Skeletal muscle tissue (tissue), 4 donors: Measurements from ENCODE around the gene SCN10A. TPM values are rescaled to one million over a fixed set of nuclear protein-coding genes. Genes with fewer than 3 reads are reported as not detected.

Experiments
- H3K27ac ChIP-seq: one replicate; pipeline ENCODE4 v1.7.0; 2013; ENCODE audit warnings: mild to moderate bottlenecking, low read depth, low read length, inconsistent platforms
- H3K27me3 ChIP-seq, 3 donors: one replicate each; pipeline ENCODE4 v1.7.0; 2013; ENCODE audit warnings: low read length in 3 of 3; ENCODE audit not compliant: control insufficient read depth in 3 of 3, insufficient read depth in 3 of 3
- H3K36me3 ChIP-seq, 3 donors: one replicate each; pipeline ENCODE4 v1.7.0; 2013; ENCODE audit warnings: low read length in 3 of 3; ENCODE audit not compliant: control insufficient read depth in 3 of 3, insufficient read depth in 3 of 3
- H3K4me1 ChIP-seq, 3 donors: one replicate each; pipeline ENCODE4 v1.7.0; 2013; ENCODE audit warnings: low read length in 3 of 3, mild to moderate bottlenecking in 3 of 3; ENCODE audit not compliant: control insufficient read depth in 3 of 3, insufficient read depth in 3 of 3
- H3K4me3 ChIP-seq, 3 donors: one replicate each; pipeline ENCODE4 v1.7.0; 2013; ENCODE audit warnings: low read length in 3 of 3
- H3K9ac ChIP-seq, 3 donors: one replicate each; pipeline ENCODE4 v1.7.0; 2013; ENCODE audit warnings: low read length in 3 of 3, mild to moderate bottlenecking in 3 of 3, moderate library complexity in 2 of 3, low read depth in 1 of 3
- H3K9me3 ChIP-seq, 3 donors: one replicate each; pipeline ENCODE4 v1.7.0; 2013; ENCODE audit warnings: low read length in 3 of 3; ENCODE audit not compliant: control insufficient read depth in 3 of 3
- total RNA-seq: library from RNA; depleted of rRNA; stranded (reverse); fragments of >200 nt; gene quantifications from one replicate; pipeline ENCODE4 v1.2.3, GENCODE V29; 2014
- donor health status: Osteomylitis.

Gene SCN10A
- total RNA-seq: not detected

DNA sequence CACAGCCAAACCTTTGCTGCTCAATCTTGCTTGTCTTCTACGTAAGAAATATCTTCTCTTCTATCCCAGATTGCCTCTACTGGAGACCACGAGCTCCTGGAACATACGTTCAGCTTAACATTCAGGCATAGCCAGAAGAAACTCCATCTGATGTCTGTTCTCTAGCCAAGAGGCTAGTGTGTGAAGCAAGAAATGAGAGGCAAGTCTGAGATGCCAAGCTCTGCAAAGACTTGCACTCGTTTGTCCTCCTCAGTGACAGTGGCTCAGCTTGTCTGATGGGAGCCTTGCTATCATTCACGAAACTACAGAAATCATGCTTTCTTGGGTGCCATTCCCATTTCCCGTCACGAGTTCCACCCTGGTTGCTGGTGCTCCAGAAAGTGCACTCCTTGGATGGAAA is at the start of gene SCN10A:
SCN10A (minus strand) TSS at position 192 of the 400 bp plus-strand sequence. CDS start 22,207 bp downstream, outside the sequence.
- Histone ChIP-seq H3K9me3 (no peaks in the 10 kb centered on the region), H3K36me3 (no peaks in the 10 kb centered on the region), H3K9ac (no peak within 1 kb of the TSS), H3K4me1 (no peaks in the 10 kb centered on the region), H3K4me3 (no peak within 1 kb of the TSS), H3K27ac (no peak within 1 kb of the TSS), H3K27me3 (no peaks in the 10 kb centered on the region)

DNA sequence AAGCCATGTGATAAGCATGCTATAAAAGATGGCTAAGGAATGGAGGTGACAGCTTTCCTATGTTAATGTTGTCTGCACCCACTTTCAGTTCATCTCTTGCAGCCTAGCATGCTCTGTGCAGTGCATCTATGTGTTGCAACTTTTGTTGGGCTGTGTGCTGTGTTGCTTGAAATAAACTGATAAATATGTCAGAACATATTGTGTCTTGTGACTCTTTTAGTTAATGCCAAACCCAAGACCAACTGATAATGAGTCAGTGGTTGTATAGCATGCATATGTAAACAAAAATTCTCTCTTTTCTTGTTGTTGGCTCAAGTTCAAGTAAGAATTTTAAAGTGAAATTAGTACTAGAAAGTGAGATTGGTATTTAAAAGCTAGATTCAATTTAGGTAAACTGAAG is 37.0 kb upstream of the SCN10A start:
- Histone ChIP-seq H3K27me3 (no peaks in the 10 kb centered on the region), H3K4me3 (no peak overlapping the region), H3K4me1 (no peaks in the 10 kb centered on the region), H3K27ac (no peak overlapping the region), H3K9ac (no peak overlapping the region), H3K9me3 (no peaks in the 10 kb centered on the region), H3K36me3 (no peaks in the 10 kb centered on the region)

DNA sequence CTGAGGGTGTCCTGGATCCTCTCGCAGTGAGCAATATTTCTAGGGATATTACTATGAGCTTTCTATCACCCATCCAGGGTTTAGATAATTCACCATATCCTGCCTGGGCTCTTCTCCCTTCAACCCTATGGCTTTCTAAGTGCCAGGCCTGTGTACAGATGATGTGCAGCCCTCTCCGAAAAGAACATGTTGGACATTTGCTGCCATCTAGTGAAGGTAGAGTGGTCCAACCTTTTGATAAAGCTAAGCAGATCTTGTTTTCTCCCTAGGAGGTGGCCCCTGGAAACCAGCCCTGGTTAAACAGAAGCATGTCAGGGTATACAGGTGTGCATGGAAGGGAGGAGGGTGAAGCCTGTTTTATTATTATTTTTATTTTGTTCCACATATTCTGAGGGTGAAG is 27.9 kb upstream of the SCN10A start:
- Histone ChIP-seq H3K27me3 (peaks cover 0 to 4% (median 3%) of the 10 kb centered on the region in 3 donors), H3K9me3 (no peaks in the 10 kb centered on the region), H3K4me3 (no peak overlapping the region), H3K9ac (no peak overlapping the region), H3K36me3 (no peaks in the 10 kb centered on the region), H3K27ac (no peak overlapping the region), H3K4me1 (no peaks in the 10 kb centered on the region)

DNA sequence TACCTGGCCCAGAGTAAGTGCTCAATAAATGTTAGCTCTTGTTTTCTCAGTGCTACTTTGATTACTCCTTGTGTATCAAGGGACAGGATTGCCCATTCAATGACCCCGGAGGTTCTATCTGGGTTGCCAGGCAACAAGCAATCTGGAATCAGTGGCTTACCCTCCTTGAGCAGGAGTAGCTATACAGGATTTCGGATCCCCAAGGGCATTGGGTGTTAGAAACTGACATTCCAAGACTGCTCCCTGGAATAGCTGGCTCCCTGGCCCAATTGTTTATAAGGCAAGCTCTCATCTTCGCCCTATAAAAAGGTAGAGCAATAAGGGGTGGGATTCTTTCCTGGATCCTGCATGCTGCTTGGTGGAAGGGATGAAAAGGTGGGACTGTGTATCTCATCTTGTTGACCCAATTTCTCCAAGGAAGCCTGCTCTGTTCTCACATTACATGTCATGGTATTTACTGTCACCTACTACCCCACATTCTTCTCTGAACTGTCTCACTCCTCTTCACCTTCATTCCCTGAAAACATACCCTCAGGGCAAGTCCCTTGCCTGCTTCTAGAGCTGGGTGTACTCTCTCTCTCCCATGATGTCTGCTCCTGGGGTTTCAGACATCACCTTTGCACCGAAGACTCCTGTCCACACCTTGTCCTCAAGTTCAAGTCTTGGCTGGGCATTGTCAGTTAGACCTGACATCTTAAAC is 26.4 kb upstream of the SCN10A start:
- Histone ChIP-seq H3K9me3 (no peaks in the 10 kb centered on the region), H3K27me3 (peaks cover 0 to 4% (median 3%) of the 10 kb centered on the region in 3 donors), H3K9ac (no peak overlapping the region), H3K27ac (no peak overlapping the region), H3K36me3 (no peaks in the 10 kb centered on the region), H3K4me1 (no peaks in the 10 kb centered on the region), H3K4me3 (no peak overlapping the region)

DNA sequence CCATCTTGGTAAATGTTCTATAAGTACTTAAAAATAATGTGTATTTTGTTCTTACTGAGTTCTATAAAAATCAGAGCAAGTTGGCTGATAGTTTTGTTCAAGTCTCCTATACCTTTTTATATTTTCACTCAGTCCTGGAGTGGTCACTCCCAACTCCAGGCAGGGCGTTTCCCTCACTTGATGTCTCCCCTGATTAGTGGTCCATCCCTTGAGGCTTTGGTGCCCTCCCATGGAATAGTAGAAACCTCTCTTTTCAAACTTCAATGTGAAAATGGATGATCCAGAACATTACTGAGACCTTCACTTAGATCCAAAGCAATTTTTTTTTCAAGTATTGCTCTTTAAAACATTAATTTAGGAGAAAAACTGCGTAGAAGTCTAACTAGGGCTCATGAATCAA is 25.0 kb upstream of the SCN10A start:
- Histone ChIP-seq H3K9ac (no peak overlapping the region), H3K36me3 (no peaks in the 10 kb centered on the region), H3K4me1 (no peaks in the 10 kb centered on the region), H3K27ac (no peak overlapping the region), H3K9me3 (no peaks in the 10 kb centered on the region), H3K27me3 (peaks cover 0 to 4% (median 3%) of the 10 kb centered on the region in 3 donors), H3K4me3 (no peak overlapping the region)

DNA sequence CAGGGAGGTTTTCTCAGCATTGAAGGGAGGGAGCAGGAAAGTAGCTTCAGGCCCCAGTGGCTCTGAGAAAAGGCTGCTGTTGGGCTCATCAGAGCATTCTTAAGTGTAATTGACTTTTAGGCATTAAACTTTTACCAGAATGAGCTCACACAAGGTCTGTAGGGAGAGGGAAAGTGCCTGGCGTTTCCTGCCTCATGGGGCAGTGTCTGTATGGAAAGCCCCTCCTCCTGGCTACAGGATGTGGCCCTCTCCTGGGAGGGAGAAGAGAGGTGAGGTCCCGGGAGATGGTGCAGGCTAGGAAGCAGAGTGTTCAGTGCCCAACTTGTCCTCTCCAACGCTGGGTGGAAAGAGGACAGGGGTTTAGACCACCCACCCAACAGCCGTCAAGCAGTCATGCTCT is 21.3 kb upstream of the SCN10A start:
- H3K36me3 ChIP-seq: no peaks in the 10 kb centered on the region
- H3K27ac ChIP-seq: no peak overlapping the region
- no peak overlapping the region for H3K9ac ChIP-seq
- no peaks in the 10 kb centered on the region for H3K27me3 ChIP-seq
- peaks cover 0 to 4% (median 0%) of the 10 kb centered on the region in 3 donors for H3K4me1 ChIP-seq
- no peak overlapping the region for H3K4me3 ChIP-seq
- H3K9me3 ChIP-seq: no peaks in the 10 kb centered on the region

DNA sequence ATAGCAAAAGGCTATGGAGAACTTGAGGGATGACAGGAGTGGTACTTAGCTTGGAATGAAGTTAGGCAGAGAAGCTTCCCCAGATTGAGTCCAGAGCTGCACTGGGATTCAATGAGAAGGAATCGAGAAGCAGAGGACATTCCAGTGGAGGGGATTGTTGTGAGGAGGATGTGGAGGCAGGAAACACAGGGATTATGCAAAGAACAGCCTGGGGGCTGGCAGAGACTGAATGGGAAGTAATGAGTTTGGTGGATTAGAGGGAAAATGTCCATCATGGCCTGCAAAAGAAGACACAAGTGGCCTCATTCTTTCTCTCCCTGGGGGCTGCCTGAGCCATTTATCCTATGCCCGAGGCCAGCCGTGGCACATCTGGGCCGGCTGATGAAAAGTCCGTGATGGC is 20.5 kb upstream of the SCN10A start:
- no peaks in the 10 kb centered on the region for H3K27me3 ChIP-seq
- H3K4me3 ChIP-seq: no peak overlapping the region
- H3K9me3 ChIP-seq: no peaks in the 10 kb centered on the region
- peaks cover 0 to 4% (median 0%) of the 10 kb centered on the region in 3 donors for H3K4me1 ChIP-seq
- no peak overlapping the region for H3K27ac ChIP-seq
- no peaks in the 10 kb centered on the region for H3K36me3 ChIP-seq
- no peak overlapping the region for H3K9ac ChIP-seq

DNA sequence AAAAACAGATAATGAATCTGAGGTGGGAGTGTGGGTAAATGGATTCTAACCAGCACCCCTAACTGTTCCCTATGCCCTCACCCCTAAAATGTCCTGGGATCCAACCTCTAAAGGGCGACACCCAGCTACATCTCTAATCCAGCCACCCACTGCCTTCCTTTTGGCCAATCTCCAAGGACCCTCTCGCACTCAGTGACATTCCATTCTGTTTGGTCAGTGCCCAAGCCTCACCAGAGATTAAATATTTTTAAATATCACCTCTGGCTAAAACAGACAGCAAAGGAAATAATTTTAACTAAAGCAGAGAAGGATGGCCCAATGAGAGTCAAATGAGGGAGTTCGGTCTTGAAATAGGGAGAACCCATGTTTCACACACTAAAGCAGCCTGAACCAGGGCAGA is 19.9 kb upstream of the SCN10A start:
- Histone ChIP-seq H3K9me3 (no peaks in the 10 kb centered on the region), H3K36me3 (no peaks in the 10 kb centered on the region), H3K27ac (no peak overlapping the region), H3K4me3 (no peak overlapping the region), H3K9ac (no peak overlapping the region), H3K4me1 (peaks cover 0 to 4% (median 0%) of the 10 kb centered on the region in 3 donors), H3K27me3 (no peaks in the 10 kb centered on the region)

DNA sequence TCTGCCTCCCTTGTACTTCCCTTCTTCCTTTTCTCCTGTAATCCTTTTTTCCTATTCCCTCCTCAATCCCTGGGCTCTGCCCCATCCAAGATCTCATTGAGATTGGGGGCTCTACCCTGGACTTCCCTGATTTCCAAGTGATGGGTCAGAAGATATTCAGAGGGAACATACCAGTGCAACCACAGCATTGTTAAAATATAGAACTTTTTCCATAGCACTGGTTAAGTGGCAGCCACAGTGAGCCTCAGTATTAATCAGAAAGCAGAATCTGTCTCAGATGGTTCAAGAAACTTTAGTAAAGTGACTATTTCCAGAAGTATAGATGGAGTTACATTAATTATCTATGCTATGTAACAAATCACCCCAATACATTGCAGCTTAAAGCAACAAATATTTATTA is 18.7 kb upstream of the SCN10A start:
- Histone ChIP-seq H3K4me1 (peaks cover 0 to 4% (median 0%) of the 10 kb centered on the region in 3 donors), H3K9me3 (no peaks in the 10 kb centered on the region), H3K27me3 (no peaks in the 10 kb centered on the region), H3K36me3 (no peaks in the 10 kb centered on the region), H3K9ac (no peak overlapping the region), H3K4me3 (no peak overlapping the region), H3K27ac (no peak overlapping the region)

DNA sequence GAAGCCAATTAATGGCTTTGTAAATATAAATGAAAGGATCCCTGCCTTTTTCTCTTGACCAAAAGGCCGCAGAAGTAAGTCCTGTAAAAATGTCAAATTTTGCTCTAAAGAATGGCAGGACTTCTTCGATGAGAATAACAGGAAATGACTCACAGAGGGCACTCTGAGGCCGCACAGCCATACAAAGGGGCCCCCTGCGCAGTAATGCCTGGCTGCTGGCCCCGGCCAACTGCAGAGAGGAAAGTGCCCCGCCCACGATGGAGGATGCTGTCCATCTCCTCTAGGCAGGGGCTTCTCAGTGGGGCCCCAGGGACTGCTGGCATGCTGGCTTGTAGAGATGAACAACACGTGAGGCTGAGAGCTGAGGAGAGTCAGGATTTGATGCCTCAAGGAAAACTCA is 18.1 kb upstream of the SCN10A start:
- no peak overlapping the region for H3K27ac ChIP-seq
- H3K27me3 ChIP-seq: no peaks in the 10 kb centered on the region
- peaks cover 0 to 4% (median 0%) of the 10 kb centered on the region in 3 donors for H3K4me1 ChIP-seq
- H3K9ac ChIP-seq: no peak overlapping the region
- no peaks in the 10 kb centered on the region for H3K36me3 ChIP-seq
- no peaks in the 10 kb centered on the region for H3K9me3 ChIP-seq
- H3K4me3 ChIP-seq: no peak overlapping the region
